Calu3 (cell line): ENCODE results near the gene PNPLA2. TPM values are rescaled to one million over a fixed set of nuclear protein-coding genes. Genes with fewer than 3 reads are reported as not detected.

Source experiments
- BruUV-seq: library from RNA; stranded (reverse); fragments of 400-500 nt; replicated peaks from 2 replicates; lab custom pipeline; 2021; lab: Mats Ljungman, UMichigan
- CTCF ChIA-PET: fragments of 300-600 bp; sonication (Branson Sonifier 250); formaldehyde crosslinking; loops from one replicate; lab custom pipeline; 2022; ENCODE audit warnings: antibody characterized with exemption; lab: Charles Lee
- DNase-seq: peaks from one replicate; pipeline ENCODE4 v3.0.0; 2022
- H3K27ac Mint-ChIP-seq: one replicate; pipeline ENCODE4 v1.8.0; 2022; ENCODE audit warnings: mixed read lengths; ENCODE audit not compliant: unreplicated experiment
- H3K27me3 Mint-ChIP-seq: one replicate; pipeline ENCODE4 v1.8.0; 2022; ENCODE audit warnings: mixed read lengths; ENCODE audit not compliant: unreplicated experiment
- H3K36me3 Mint-ChIP-seq: one replicate; pipeline ENCODE4 v1.8.0; 2022; ENCODE audit warnings: mild to moderate bottlenecking, moderate library complexity, mixed read lengths; ENCODE audit not compliant: insufficient read depth, unreplicated experiment
- H3K4me1 Mint-ChIP-seq: one replicate; pipeline ENCODE4 v1.8.0; 2022; ENCODE audit warnings: mild to moderate bottlenecking, low read depth, mixed read lengths; ENCODE audit not compliant: unreplicated experiment
- H3K4me3 Mint-ChIP-seq: one replicate; pipeline ENCODE4 v1.8.0; 2022; ENCODE audit warnings: mild to moderate bottlenecking, low read depth, moderate library complexity, mixed read lengths; ENCODE audit not compliant: unreplicated experiment
- H3K9me3 Mint-ChIP-seq: one replicate; pipeline ENCODE4 v1.8.0; 2022; ENCODE audit warnings: low read depth, mixed read lengths; ENCODE audit not compliant: unreplicated experiment
- intact Hi-C: fragments of 100-400 bp; cut with micrococcal nuclease; formaldehyde crosslinking; loops from one replicate; pipeline ENCODE4 v1.10.0; 2022; ENCODE audit not compliant: unreplicated experiment
- total RNA-seq: library from RNA; stranded (reverse); gene quantifications from 2 replicates; pipeline ENCODE4 v1.2.3, GENCODE V29; 2022
- TF ChIP-seq, protein P1 (sequence below): fragments of 200-600 bp; IDR thresholded peaks from one replicate; pipeline ENCODE4 v1.8.0; 2022; ENCODE audit warnings: antibody characterized with exemption; ENCODE audit not compliant: unreplicated experiment

PNPLA2 gene
- total RNA-seq, 1 experiment from 2014 or later = 134 TPM

DNA sequence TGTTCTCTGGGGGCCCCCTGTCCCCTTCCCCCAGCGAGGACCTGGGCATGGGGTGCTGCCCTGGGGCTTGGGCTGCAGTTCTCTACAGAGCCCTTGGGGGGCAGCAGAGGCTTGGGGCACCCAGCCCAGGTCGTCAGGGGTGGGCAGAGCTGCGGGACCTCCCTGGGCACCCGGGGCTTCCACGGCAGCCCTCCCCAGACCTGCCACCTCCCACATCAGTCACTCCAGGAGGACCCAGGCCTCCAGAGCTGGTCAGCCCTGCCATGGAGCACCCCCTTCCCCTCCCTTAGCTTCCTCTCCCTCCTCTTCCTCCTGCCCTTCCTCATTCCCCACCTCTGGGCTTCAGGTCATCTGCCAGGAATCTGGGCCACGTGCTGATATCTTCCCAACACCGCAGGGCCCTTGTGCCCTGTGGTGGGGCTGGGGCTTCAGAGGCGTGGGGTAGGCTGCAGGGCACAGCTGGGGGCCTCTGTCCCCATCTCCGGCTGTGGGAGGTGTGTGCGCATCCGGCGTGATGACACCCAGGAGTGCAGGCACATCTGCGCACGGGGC, 29.7 kb downstream of the PNPLA2 start:
- no TSS peak for BruUV-seq
- intact Hi-C loops = no loop called here
- H3K27me3 Mint-ChIP-seq = no peaks in the 10 kb centered on the region
- no peak overlapping the region for H3K4me3 Mint-ChIP-seq
- DNase-seq = peak; percentile 75
- H3K4me1 Mint-ChIP-seq = peaks cover 4% of the 10 kb centered on the region
- no peak overlapping the region for H3K27ac Mint-ChIP-seq
- TF ChIP-seq, protein P1, sequence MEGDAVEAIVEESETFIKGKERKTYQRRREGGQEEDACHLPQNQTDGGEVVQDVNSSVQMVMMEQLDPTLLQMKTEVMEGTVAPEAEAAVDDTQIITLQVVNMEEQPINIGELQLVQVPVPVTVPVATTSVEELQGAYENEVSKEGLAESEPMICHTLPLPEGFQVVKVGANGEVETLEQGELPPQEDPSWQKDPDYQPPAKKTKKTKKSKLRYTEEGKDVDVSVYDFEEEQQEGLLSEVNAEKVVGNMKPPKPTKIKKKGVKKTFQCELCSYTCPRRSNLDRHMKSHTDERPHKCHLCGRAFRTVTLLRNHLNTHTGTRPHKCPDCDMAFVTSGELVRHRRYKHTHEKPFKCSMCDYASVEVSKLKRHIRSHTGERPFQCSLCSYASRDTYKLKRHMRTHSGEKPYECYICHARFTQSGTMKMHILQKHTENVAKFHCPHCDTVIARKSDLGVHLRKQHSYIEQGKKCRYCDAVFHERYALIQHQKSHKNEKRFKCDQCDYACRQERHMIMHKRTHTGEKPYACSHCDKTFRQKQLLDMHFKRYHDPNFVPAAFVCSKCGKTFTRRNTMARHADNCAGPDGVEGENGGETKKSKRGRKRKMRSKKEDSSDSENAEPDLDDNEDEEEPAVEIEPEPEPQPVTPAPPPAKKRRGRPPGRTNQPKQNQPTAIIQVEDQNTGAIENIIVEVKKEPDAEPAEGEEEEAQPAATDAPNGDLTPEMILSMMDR = peak; percentile 89
- CTCF ChIA-PET = interaction anchor here (0.9 to 1.0 kb wide), 4 partner anchors 8 to 203 kb away, joined by 3 to 6 read pairs (median 4); no protein-coding TSS in a partner anchor
- H3K9me3 Mint-ChIP-seq = no peaks in the 10 kb centered on the region
- H3K36me3 Mint-ChIP-seq = peaks cover 25% of the 10 kb centered on the region

DNA sequence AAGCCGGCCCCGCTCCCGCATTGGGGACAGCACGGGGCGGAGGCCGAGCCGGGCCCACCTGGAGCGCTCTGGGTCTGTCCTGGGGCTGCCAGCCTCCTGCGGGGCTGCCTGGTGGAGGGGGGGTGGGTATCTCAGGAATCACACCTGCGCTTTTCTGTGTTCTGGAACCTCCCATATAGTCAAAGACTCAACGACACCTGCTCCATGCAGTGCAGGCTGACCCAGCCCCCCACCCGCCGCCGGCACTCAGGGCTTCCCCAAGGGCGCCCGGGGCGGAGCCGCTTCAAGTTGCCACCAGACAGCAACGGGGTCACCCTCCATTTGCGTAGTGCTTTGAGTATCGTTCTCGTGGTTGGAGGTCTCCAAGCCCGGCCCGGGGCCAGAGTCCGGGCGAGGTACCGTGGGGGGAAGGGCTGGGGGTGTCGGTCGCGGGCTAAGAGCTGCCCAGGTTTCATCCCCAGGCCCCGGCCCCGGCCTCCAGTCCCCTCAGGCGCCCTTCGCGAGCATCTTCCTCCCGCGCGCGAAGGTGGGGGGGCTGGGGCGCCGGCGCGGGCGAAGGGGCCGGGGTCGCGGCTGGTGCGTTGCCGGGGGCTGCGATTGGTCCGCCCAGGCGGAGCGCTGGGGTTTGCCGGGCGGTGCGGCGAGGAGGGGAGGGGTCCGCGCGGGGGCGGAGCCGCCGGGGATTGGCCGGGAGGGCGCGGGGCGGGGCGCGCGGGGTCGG, 30.6 kb downstream of the PNPLA2 start:
- H3K27ac Mint-ChIP-seq = no peak overlapping the region
- TF ChIP-seq, protein P1 = no peak
- H3K36me3 Mint-ChIP-seq = peaks cover 19% of the 10 kb centered on the region
- no peaks in the 10 kb centered on the region for H3K9me3 Mint-ChIP-seq
- BruUV-seq = no TSS peak
- CTCF ChIA-PET = no interaction called here
- intact Hi-C loops = no loop called here
- no peaks in the 10 kb centered on the region for H3K4me1 Mint-ChIP-seq
- no peak for DNase-seq
- H3K4me3 Mint-ChIP-seq = no peak overlapping the region
- no peaks in the 10 kb centered on the region for H3K27me3 Mint-ChIP-seq

DNA sequence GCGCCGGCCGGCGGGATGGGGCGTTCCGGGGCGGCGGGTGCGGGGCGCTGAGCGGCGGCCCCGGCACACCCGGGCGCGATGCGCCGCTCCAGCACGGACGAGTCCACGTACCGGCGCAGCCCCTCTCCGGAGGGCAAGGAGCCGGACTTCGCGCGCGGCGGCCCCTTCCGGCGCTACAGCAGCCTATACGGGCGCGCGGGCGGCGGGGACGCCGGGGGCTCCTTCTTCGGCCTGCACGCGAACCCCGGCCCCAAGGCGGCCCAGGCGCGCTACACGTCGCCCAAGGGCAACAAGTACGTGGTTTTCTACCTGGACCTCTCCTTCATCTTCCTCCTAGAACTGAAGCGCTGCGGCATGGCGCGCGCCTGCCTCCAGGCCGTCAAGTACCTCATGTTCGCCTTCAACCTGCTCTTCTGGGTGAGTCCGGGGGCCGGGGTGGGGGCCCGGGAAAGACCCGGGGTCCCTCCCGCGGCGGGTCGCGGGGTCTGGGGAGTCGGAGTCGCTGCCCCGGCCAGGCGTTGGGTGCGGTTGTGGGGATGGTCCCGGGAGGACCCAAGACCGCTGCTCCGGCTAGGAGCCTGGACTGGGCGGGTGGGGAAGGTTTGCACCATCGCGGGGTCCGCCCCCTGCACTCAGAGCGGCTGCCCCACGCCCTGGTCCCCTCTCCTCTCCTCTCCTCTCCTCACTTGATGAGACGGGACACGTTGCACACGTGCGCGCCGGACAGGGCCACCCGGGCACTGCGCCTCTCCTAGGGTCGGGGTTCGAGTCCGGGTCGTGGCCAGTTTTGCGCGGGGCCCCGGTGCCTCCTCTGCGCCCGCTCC, 31.4 kb downstream of the PNPLA2 start:
- CTCF ChIA-PET = no interaction called here
- peaks cover 14% of the 10 kb centered on the region for H3K36me3 Mint-ChIP-seq
- TF ChIP-seq, protein P1 = no peak
- intact Hi-C loops = loop anchor here (10.0 kb wide), 1 partner anchor 205 kb away; no protein-coding TSS in a partner anchor
- H3K27ac Mint-ChIP-seq = no peak overlapping the region
- no peaks in the 10 kb centered on the region for H3K4me1 Mint-ChIP-seq
- DNase-seq = no peak
- BruUV-seq = no TSS peak
- no peaks in the 10 kb centered on the region for H3K27me3 Mint-ChIP-seq
- H3K9me3 Mint-ChIP-seq = no peaks in the 10 kb centered on the region
- H3K4me3 Mint-ChIP-seq = no peak overlapping the region

DNA sequence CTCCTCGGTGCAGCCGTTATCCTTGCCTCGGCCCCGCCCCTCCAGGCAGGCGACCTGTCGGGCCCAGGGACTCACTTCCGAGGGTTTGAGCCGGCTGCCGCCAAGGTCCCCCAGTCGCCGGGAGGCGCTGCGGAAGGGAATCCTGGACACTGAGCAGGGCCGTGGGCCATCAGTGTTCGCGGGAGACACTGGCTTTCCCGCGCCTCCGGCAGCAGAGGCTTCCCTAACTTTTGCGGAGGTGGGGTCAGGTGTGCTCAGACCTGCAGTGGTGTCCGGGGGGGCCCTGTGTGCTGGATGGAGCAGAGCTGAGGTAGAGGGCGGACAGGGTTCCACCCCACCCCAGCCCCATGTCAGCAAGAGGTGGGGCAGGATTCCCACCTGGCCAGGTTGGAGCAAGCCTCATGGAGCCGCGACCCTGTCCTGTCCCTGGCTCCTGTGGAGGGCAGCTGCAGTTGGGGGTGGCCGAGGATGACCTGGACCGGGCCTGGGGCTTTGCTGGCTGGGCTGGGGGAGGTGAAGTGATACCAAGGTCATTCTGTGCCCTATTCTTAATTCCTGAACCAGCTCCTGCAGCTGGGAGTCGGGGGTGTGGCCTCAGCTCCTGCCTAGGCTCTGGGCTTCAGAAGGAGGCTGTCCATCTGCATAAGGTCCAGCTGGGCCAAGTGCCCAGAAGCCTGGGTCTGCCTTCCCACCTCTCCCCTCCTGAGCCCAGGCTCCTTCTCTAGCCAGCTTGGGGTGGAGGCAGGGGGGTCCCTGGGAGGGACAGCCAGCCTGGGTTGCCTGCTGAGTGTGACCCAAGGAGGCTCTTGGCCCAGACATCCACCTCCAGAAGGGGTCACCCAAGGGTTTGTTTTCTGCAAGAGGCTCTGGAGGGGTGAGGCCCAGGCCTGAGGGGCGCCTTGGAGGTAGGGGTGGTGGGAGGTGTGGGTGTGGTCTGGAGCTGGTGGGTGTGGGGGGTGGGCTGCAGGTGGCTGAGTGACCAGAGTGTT, 32.4 kb downstream of the PNPLA2 start:
- no peak for DNase-seq
- BruUV-seq = no TSS peak
- no peaks in the 10 kb centered on the region for H3K9me3 Mint-ChIP-seq
- CTCF ChIA-PET = no interaction called here
- TF ChIP-seq, protein P1 = no peak
- H3K36me3 Mint-ChIP-seq = peaks cover 14% of the 10 kb centered on the region
- intact Hi-C loops = loop anchor here (10.0 kb wide), 1 partner anchor 204 kb away; no protein-coding TSS in a partner anchor
- H3K27me3 Mint-ChIP-seq = no peaks in the 10 kb centered on the region
- no peak overlapping the region for H3K27ac Mint-ChIP-seq
- no peak overlapping the region for H3K4me3 Mint-ChIP-seq
- H3K4me1 Mint-ChIP-seq = no peaks in the 10 kb centered on the region
